Measurements from ENCODE around the gene DNAJC19.
A peak's percentile ranks its signal among the peaks of the same experiment; 100 is the strongest.

DNAJC19 gene

GRCh38 chr3:180947761-180948390 is 41.7 kb downstream of the DNAJC19 start:
- no peaks in the 10 kb centered on the region for H3K4me1 ChIP-seq (ENCODE audit: insufficient read depth, poor library complexity, severe bottlenecking)
- ATAC-seq (ENCODE audit: low read depth) (no peak), DNase-seq (ENCODE audit: low spot score) (no peak)
- H3K4me3 ChIP-seq (ENCODE audit: severe bottlenecking): no peak overlapping the region
- H3K27me3 ChIP-seq (ENCODE audit: insufficient read depth, poor library complexity, severe bottlenecking): no peaks in the 10 kb centered on the region
- no peak for TF ChIP-seq CTCF (IDR thresholded peaks at IDR 0.05; ENCODE audit: poor library complexity, severe bottlenecking)
- no peak overlapping the region for H3K27ac ChIP-seq (ENCODE audit: poor library complexity, severe bottlenecking)
- H3K9me3 ChIP-seq (ENCODE audit: severe bottlenecking): no peaks in the 10 kb centered on the region
- peaks cover 84% of the 10 kb centered on the region for H3K36me3 ChIP-seq (ENCODE audit: low read depth)

- H3K4me3 ChIP-seq (ENCODE audit: severe bottlenecking): no peak overlapping the region
- no peak for TF ChIP-seq CTCF (IDR thresholded peaks at IDR 0.05; ENCODE audit: poor library complexity, severe bottlenecking)
- peaks cover 72% of the 10 kb centered on the region for H3K36me3 ChIP-seq (ENCODE audit: low read depth)
- H3K27me3 ChIP-seq (ENCODE audit: insufficient read depth, poor library complexity, severe bottlenecking): no peaks in the 10 kb centered on the region
- no peak for DNase-seq (ENCODE audit: low spot score)
- no peaks in the 10 kb centered on the region for H3K9me3 ChIP-seq (ENCODE audit: severe bottlenecking)
- ATAC-seq (ENCODE audit: low read depth): no peak
- H3K27ac ChIP-seq (ENCODE audit: poor library complexity, severe bottlenecking): no peak overlapping the region
- no peaks in the 10 kb centered on the region for H3K4me1 ChIP-seq (ENCODE audit: insufficient read depth, poor library complexity, severe bottlenecking)
These were observed 48.7 kb downstream of the DNAJC19 start for GRCh38 chr3:180940826-180941225.

DNA sequence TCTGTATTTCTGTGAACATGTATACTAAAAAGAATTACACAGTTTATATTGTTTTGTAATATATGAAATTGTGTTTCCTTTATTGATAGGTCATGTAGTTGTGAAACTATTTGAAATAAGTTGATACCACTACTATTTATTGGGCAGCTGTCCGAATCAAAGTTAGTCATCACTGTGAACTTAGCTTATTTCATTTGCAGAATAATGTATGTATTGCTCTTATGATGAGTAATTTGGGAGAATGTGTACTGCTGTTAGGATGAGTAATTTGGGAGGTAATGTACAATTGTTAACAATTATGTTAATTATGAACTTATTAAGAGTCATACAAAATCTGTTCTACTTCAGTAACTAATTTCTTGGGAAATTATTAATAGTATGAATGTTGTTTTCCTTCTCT is 54.9 kb downstream of the DNAJC19 start:
- DNase-seq (ENCODE audit: low spot score) (no peak), ATAC-seq (ENCODE audit: low read depth) (peak; percentile 67; the same call in 2 of the 3 replicates)
- no peak overlapping the region for H3K27ac ChIP-seq (ENCODE audit: poor library complexity, severe bottlenecking)
- no peaks in the 10 kb centered on the region for H3K9me3 ChIP-seq (ENCODE audit: severe bottlenecking)
- H3K36me3 ChIP-seq (ENCODE audit: low read depth): peaks cover 59% of the 10 kb centered on the region
- peaks cover 25% of the 10 kb centered on the region for H3K4me1 ChIP-seq (ENCODE audit: insufficient read depth, poor library complexity, severe bottlenecking)
- no peak for TF ChIP-seq CTCF (IDR thresholded peaks at IDR 0.05; ENCODE audit: poor library complexity, severe bottlenecking)
- H3K4me3 ChIP-seq (ENCODE audit: severe bottlenecking): no peak overlapping the region
- no peaks in the 10 kb centered on the region for H3K27me3 ChIP-seq (ENCODE audit: insufficient read depth, poor library complexity, severe bottlenecking)

Data from RWPE2 (cell line).